ENCODE measurements around the gene REST. TPM values are rescaled to one million over a fixed set of nuclear protein-coding genes. Genes with fewer than 3 reads are reported as not detected.

The REST gene
- total and polyA plus RNA-seq, 2 of the 8 experiments (the other 6 are each of a cell fraction or from before 2014, with no cell fraction given) = 10.2 to 66.3 TPM

DNA sequence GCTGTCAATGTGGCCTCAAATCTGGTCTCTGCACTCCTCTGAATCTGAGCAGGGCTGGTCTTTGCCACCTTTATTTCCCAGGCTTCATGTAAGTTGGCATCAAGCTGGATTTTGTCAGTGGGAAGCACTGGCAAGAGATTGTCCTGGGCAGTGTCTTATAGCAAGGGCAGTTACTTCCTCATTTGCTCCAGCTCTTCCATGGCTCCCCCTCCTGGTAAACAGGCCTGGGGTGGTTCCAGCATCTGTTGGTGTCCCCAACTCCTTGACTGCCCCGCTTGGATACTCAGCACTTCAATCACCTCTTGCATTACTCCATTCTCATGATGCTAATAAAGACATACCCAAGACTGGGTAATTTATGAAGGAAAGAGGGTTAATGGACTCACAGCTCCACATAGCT lies 15.0 kb upstream of the REST start:
- H4K91ac ChIP-seq (replicated peaks; ENCODE audit: insufficient read length, low read length) = no peak overlapping the region
- H3K79me1 ChIP-seq (ENCODE audit: low read depth, low read length) = no peaks in the 10 kb centered on the region
- DNase-seq (ENCODE audit: low read depth in 1 of 2, low spot score in 2 of 2) (no peak), FAIRE-seq (no peak)
- no peak overlapping the region for H3K18ac ChIP-seq (ENCODE audit: extremely low read depth, low read length)
- no peak overlapping the region for H3K14ac ChIP-seq (ENCODE audit: insufficient read length)
- CTCF ChIA-PET (ENCODE audit: partially characterized antibody) = interaction anchor here (0.9 to 1.3 kb wide), 2 partner anchors 11 to 31 kb away, joined by 3 to 4 read pairs; no protein-coding TSS in a partner anchor
- no peak overlapping the region for H2BK5ac ChIP-seq (ENCODE audit: low read depth, low read length)
- H3K4me2 ChIP-seq (ENCODE audit: insufficient read depth in 1 of 2, low read depth in 2 of 2, low read length in 2 of 2) = no peak overlapping the region
- H3K9me3 ChIP-seq (ENCODE audit: insufficient read depth in 2 of 2, low read depth in 1 of 2, low read length in 1 of 2) = no peaks in the 10 kb centered on the region
- no peak overlapping the region for H3K23ac ChIP-seq (ENCODE audit: insufficient read length)
- H3K79me2 ChIP-seq (ENCODE audit: control insufficient read depth in 1 of 2, insufficient read depth in 2 of 2, low read length in 2 of 2) = no peaks in the 10 kb centered on the region
- H3K27me3 ChIP-seq (replicated peaks in 1 of 4; ENCODE audit: control insufficient read depth in 3 of 4, extremely low read depth in 1 of 4, insufficient read depth in 3 of 4, low read length in 3 of 4) = no peaks in the 10 kb centered on the region
- no peak overlapping the region for H2AK5ac ChIP-seq (ENCODE audit: low read depth, low read length)
- no peak overlapping the region for H4K8ac ChIP-seq (ENCODE audit: extremely low read depth, insufficient read depth, low read length)
- H3K4me1 ChIP-seq (replicated peaks in 1 of 4; ENCODE audit: control insufficient read depth in 3 of 4, insufficient read depth in 4 of 4, low read length in 3 of 4) = no peaks in the 10 kb centered on the region
- no peak overlapping the region for H3K56ac ChIP-seq (replicated peaks; ENCODE audit: insufficient read length, low read depth, low read length)
- no peak overlapping the region for H4K5ac ChIP-seq (ENCODE audit: insufficient read length, low read depth, low read length)
- no peaks in the 10 kb centered on the region for H4K20me1 ChIP-seq (replicated peaks in 1 of 2; ENCODE audit: control insufficient read depth in 1 of 2, insufficient read depth in 2 of 2, low read length in 2 of 2)
- H3K9ac ChIP-seq (replicated peaks in 1 of 4; ENCODE audit: extremely low read depth in 1 of 4, low read depth in 3 of 4, low read length in 3 of 4) = no peak overlapping the region
- no peak overlapping the region for H2BK12ac ChIP-seq (ENCODE audit: low read depth, low read length)
- no peak overlapping the region for H3K4me3 ChIP-seq (ENCODE audit: extremely low read depth in 1 of 4, insufficient read depth in 2 of 4, low read depth in 3 of 4, low read length in 4 of 4)
- H3K36me3 ChIP-seq (ENCODE audit: control insufficient read depth in 2 of 4, insufficient read depth in 4 of 4, low read length in 3 of 4) = no peaks in the 10 kb centered on the region
- POLR2A ChIA-PET (ENCODE audit: partially characterized antibody) = interaction anchor here (1.0 kb wide), 1 partner anchor 23 kb away, joined by 4 read pairs; no protein-coding TSS in a partner anchor
- H3K27ac ChIP-seq (ENCODE audit: low read depth, low read length) = no peak overlapping the region
- no peak overlapping the region for H2AFZ ChIP-seq (ENCODE audit: low read length)
- no peaks in the 10 kb centered on the region for H3K23me2 ChIP-seq (ENCODE audit: low read depth, low read length)
- 100% methylated on average over 1 of the region's 1 CpG; no CpG with 5 or more reads in 1 of the 2 experiments for WGBS, 2 experiments (ENCODE audit: extremely low coverage in 1 of 2, insufficient coverage in 1 of 2, insufficient read length in 1 of 2, insufficient replicate concordance in 2 of 2, low coverage in 1 of 2, low lambda C conversion rate in 2 of 2, missing lambda C conversion rate in 1 of 2)
- H3K4ac ChIP-seq (replicated peaks; ENCODE audit: insufficient read length, low read depth, low read length) = no peak overlapping the region
- H2BK20ac ChIP-seq (ENCODE audit: low read length) = no peak overlapping the region
- H2BK120ac ChIP-seq (replicated peaks; ENCODE audit: low read depth, low read length) = no peak overlapping the region
- H2BK15ac ChIP-seq (ENCODE audit: low read length) = no peak overlapping the region
- no peak for TF ChIP-seq CTBP2 (IDR thresholded peaks at IDR 0.05; ENCODE audit: borderline replicate concordance, insufficient read depth, insufficient read length, low read length)
- TF ChIP-seq, protein P1, sequence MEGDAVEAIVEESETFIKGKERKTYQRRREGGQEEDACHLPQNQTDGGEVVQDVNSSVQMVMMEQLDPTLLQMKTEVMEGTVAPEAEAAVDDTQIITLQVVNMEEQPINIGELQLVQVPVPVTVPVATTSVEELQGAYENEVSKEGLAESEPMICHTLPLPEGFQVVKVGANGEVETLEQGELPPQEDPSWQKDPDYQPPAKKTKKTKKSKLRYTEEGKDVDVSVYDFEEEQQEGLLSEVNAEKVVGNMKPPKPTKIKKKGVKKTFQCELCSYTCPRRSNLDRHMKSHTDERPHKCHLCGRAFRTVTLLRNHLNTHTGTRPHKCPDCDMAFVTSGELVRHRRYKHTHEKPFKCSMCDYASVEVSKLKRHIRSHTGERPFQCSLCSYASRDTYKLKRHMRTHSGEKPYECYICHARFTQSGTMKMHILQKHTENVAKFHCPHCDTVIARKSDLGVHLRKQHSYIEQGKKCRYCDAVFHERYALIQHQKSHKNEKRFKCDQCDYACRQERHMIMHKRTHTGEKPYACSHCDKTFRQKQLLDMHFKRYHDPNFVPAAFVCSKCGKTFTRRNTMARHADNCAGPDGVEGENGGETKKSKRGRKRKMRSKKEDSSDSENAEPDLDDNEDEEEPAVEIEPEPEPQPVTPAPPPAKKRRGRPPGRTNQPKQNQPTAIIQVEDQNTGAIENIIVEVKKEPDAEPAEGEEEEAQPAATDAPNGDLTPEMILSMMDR (IDR thresholded peaks at IDR 0.05; ENCODE audit: control extremely low read depth in 1 of 3, insufficient read depth in 1 of 3, low read depth in 1 of 3, low read length in 3 of 3) = no peak
- no peak for TF ChIP-seq EZH2 (IDR thresholded peaks at IDR 0.05; ENCODE audit: low read depth, low read length, severe bottlenecking)
- no peak for TF ChIP-seq MAFK (IDR thresholded peaks at IDR 0.05; ENCODE audit: low read depth, low read length)
- no peak for TF ChIP-seq EP300 (IDR thresholded peaks at IDR 0.05; ENCODE audit: borderline replicate concordance in 1 of 2, low read depth in 2 of 2, low read length in 2 of 2)
- no peak for TF ChIP-seq RFX5 (IDR thresholded peaks at IDR 0.05; ENCODE audit: borderline replicate concordance, low read depth, low read length)
- TF ChIP-seq BCL11A (IDR thresholded peaks at IDR 0.05; ENCODE audit: low read depth in 2 of 2, low read length in 2 of 2) = no peak
- TF ChIP-seq TBP (IDR thresholded peaks at IDR 0.05; ENCODE audit: low read depth, low read length) = no peak
- no peak for TF ChIP-seq EGR1 (IDR thresholded peaks at IDR 0.05; ENCODE audit: borderline replicate concordance, low read depth, low read length)
- TF ChIP-seq, protein P2, sequence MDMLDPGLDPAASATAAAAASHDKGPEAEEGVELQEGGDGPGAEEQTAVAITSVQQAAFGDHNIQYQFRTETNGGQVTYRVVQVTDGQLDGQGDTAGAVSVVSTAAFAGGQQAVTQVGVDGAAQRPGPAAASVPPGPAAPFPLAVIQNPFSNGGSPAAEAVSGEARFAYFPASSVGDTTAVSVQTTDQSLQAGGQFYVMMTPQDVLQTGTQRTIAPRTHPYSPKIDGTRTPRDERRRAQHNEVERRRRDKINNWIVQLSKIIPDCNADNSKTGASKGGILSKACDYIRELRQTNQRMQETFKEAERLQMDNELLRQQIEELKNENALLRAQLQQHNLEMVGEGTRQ (IDR thresholded peaks at IDR 0.05; ENCODE audit: low read length) = no peak

All from H1 (cell line).